PC-9 (cell line): ENCODE data around the gene BACE1-AS. TPM values are rescaled to one million over a fixed set of nuclear protein-coding genes. Genes with fewer than 3 reads are reported as not detected.

ENCODE experiments used
- BruUV-seq: library from RNA; stranded (reverse); fragments of 400-500 nt; replicated peaks from 2 replicates; lab custom pipeline; 2021; lab: Mats Ljungman, UMichigan
- CTCF ChIA-PET: fragments of 300-600 bp; sonication (Branson Sonifier 250); formaldehyde crosslinking; loops from one replicate; lab custom pipeline; 2022; ENCODE audit warnings: antibody characterized with exemption; lab: Charles Lee
- POLR2A ChIA-PET: fragments of 300-600 bp; sonication (Branson Sonifier 250); formaldehyde crosslinking; loops from one replicate; lab custom pipeline; 2022; ENCODE audit warnings: antibody characterized with exemption; ENCODE audit not compliant: unreplicated experiment; lab: Charles Lee
- DNase-seq, 2 experiments: peaks; one replicate each; pipeline versions ENCODE4 v3.0.0 to v3.0.0-alpha.2; 2015 to 2022; ENCODE audit warnings: mixed read lengths in 1 of 2
- H2AFZ ChIP-seq: fragments of 200-600 bp; sonication (generic); 2 replicates; pipeline ENCODE4 v1.8.1; 2017; ENCODE audit warnings: antibody characterized with exemption
- H3F3A ChIP-seq: fragments of 200-600 bp; sonication (generic); 2 replicates; pipeline ENCODE4 v1.8.1; 2017; ENCODE audit warnings: antibody characterized with exemption, mild to moderate bottlenecking, low read depth; ENCODE audit not compliant: insufficient read depth
- H3K27ac ChIP-seq: fragments of 200-600 bp; sonication (generic); 2 replicates; pipeline ENCODE4 v1.6.1; 2016; ENCODE audit warnings: mixed run types
- H3K27me3 ChIP-seq: fragments of 200-600 bp; sonication (generic); 2 replicates; pipeline ENCODE4 v1.6.1; 2016; ENCODE audit warnings: low read depth, mixed run types; ENCODE audit not compliant: insufficient read depth
- H3K36me3 ChIP-seq: fragments of 200-600 bp; sonication (generic); 2 replicates; pipeline ENCODE4 v1.6.1; 2016; ENCODE audit warnings: low read depth, mixed run types
- H3K4me1 ChIP-seq: fragments of 200-600 bp; sonication (generic); replicated peaks from 2 replicates; pipeline ENCODE4 v1.6.1; 2016; ENCODE audit warnings: mixed run types; ENCODE audit not compliant: insufficient read depth
- H3K4me2 ChIP-seq: fragments of 200-600 bp; sonication (generic); 2 replicates; pipeline ENCODE4 v1.6.1; 2017; ENCODE audit warnings: mixed run types
- H3K4me3 ChIP-seq: fragments of 200-600 bp; sonication (generic); 2 replicates; pipeline ENCODE4 v1.6.1; 2016; ENCODE audit warnings: mixed run types
- H3K79me2 ChIP-seq: fragments of 200-600 bp; sonication (generic); 2 replicates; pipeline ENCODE4 v1.6.1; 2017; ENCODE audit warnings: low read depth, mixed run types
- H3K9me2 ChIP-seq: fragments of 200-600 bp; sonication (generic); 2 replicates; pipeline ENCODE4 v1.8.1; 2017; ENCODE audit warnings: mild to moderate bottlenecking; ENCODE audit not compliant: insufficient read depth
- H3K9me3 ChIP-seq: fragments of 200-600 bp; sonication (generic); 2 replicates; pipeline ENCODE4 v1.8.1; 2016; ENCODE audit warnings: low read depth; ENCODE audit not compliant: insufficient read depth
- H4K20me1 ChIP-seq: fragments of 200-600 bp; sonication (generic); 2 replicates; pipeline ENCODE4 v1.8.1; 2017; ENCODE audit not compliant: insufficient read depth
- EZH2 ChIP-seq: fragments of 200-600 bp; sonication (generic); IDR thresholded peaks from 2 replicates; pipeline ENCODE4 v1.8.0; 2017; ENCODE audit warnings: antibody characterized with exemption, low read depth
- intact Hi-C: fragments of 100-400 bp; cut with micrococcal nuclease; formaldehyde crosslinking; loops from one replicate; pipeline ENCODE4 v1.10.0; 2022; ENCODE audit not compliant: unreplicated experiment
- total RNA-seq: library from RNA; stranded (reverse); gene quantifications from 2 replicates; pipeline ENCODE4 v1.2.3, GENCODE V29; 2021
- TF ChIP-seq, protein P1 (sequence below): fragments of 200-600 bp; sonication (generic); conservative IDR thresholded peaks from 2 replicates; pipeline ENCODE4 v1.6.1; 2017; ENCODE audit warnings: mixed run types, antibody characterized with exemption, mild to moderate bottlenecking, moderate library complexity

BACE1-AS gene
- total RNA-seq, 1 experiment from 2014 or later = 8.8 TPM

DNA sequence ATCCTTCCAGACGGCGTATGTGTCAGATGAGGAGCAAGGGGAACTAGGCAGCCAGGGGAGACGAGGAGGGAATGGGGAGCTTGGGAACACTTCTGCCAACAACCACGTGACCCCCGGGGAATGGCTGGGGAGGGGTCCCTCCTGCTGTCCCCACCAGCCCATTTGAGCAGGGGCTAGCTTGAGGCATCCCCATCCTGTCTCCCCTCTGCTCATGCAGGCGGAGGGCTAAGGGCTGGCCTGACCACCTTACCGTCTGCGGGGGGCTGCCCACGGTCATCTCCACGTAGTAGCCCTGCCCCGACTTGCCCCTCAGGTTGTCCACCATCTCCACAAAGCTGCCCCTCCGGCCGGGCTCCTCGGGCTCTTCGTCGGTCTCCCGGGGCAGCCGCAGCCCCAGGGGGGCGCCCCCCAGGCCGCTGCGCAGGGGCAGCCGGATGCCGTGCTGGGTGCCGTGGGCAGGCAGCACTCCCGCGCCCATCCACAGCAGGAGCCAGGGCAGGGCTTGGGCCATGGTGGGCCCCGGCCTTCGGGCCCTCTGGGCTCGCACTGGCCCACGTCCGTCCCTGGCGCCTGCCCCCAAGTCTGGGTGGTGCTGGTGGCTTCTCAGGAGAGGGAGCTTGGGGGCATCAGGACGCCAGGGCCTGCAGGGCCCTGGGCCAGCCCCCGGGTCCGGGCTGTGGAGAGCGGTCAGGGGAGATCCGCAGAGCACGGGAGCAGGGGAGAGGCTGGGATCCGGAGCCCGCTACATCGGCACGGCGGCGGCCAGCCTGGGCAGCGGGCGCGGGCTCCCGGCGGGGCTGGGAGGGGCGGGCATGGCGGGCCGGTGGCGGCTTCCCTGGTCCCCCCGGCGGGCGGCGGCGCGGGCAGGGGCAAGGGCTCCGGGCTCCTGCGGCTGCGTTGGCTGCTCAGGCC lies 24.4 kb downstream of the BACE1-AS start:
- Histone ChIP-seq H3K36me3 (no peaks in the 10 kb centered on the region), H3K4me2 (peak overlapping the region; percentile 94), H3F3A (no peaks in the 10 kb centered on the region), H2AFZ (peak overlapping the region; percentile 84), H3K9me2 (no peaks in the 10 kb centered on the region), H3K79me2 (no peaks in the 10 kb centered on the region), H3K27me3 (no peaks in the 10 kb centered on the region), H3K4me1 (0 out of 2 replicates have a peak, but pooled peaks cover 18% of the 10 kb centered on the region), H4K20me1 (no peaks in the 10 kb centered on the region), H3K4me3 (peak overlapping the region; percentile 62), H3K27ac (no peak overlapping the region), H3K9me3 (no peaks in the 10 kb centered on the region)
- POLR2A ChIA-PET = no interaction called here
- BruUV-seq = no TSS peak
- no peak for DNase-seq
- CTCF ChIA-PET = no interaction called here
- TF ChIP-seq, protein P1, sequence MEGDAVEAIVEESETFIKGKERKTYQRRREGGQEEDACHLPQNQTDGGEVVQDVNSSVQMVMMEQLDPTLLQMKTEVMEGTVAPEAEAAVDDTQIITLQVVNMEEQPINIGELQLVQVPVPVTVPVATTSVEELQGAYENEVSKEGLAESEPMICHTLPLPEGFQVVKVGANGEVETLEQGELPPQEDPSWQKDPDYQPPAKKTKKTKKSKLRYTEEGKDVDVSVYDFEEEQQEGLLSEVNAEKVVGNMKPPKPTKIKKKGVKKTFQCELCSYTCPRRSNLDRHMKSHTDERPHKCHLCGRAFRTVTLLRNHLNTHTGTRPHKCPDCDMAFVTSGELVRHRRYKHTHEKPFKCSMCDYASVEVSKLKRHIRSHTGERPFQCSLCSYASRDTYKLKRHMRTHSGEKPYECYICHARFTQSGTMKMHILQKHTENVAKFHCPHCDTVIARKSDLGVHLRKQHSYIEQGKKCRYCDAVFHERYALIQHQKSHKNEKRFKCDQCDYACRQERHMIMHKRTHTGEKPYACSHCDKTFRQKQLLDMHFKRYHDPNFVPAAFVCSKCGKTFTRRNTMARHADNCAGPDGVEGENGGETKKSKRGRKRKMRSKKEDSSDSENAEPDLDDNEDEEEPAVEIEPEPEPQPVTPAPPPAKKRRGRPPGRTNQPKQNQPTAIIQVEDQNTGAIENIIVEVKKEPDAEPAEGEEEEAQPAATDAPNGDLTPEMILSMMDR = no peak
- TF ChIP-seq EZH2 = no peak
- intact Hi-C loops = no loop called here

DNA sequence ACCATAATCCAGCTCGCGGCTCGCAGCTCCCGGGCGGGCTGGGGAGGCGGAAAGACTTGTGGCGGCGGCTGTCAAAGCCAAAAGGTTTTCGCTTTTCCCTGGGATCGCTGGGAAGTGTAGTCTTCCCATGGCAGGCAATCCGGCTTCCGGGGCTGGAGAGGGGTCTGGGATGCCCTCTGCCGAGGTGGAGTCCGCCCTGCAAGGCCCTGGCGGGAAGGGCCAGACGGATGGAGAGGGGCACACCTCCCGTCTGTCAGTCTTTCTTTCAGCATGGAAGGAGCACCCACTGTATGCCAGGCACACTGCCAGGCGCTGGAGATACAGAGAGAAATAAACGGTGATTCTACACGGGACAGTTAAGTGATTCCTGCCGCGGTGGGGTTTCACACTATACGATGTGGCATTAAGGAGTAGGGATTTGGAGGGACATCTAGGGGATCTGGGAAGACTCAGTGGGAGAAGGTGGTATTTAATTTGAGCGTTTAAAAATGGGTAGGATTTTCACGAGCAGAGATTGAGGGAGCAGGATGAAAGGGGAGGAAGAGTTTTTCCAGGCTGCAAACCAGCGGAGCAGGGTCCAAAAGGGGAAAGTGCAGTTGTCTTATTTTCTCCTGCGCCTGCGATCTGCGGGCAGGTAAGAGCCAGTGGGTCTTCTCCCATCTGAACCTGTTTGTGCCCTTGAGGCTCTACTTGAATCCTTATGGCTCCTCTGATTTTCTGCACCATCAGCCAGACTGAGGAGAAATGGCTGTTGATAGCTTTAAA lies 25.2 kb downstream of the BACE1-AS start, which contains the start of gene BACE1:
Gene BACE1, minus strand, starts transcription at position 60 of the 765 bp plus-strand sequence. CDS start 461 bp downstream, outside the sequence.
- peak within 1 kb of the TSS; percentile 84 for H2AFZ ChIP-seq
- H3K4me3 ChIP-seq = peak within 1 kb of the TSS; percentile 62
- H3K4me1 ChIP-seq = 0 out of 2 replicates have a peak, but pooled peaks cover 18% of the 10 kb centered on the region
- no peaks in the 10 kb centered on the region for H4K20me1 ChIP-seq
- H3K9me3 ChIP-seq = no peaks in the 10 kb centered on the region
- H3K27me3 ChIP-seq = no peaks in the 10 kb centered on the region
- H3F3A ChIP-seq = no peaks in the 10 kb centered on the region
- no peak within 1 kb of the TSS for H3K27ac ChIP-seq
- POLR2A ChIA-PET = interaction anchor here (0.6 kb wide), 2 partner anchors 74 to 290 kb away, joined by 3 read pairs; no protein-coding TSS in a partner anchor
- peak; percentile 55 to 73 for DNase-seq
- TF ChIP-seq, protein P1 = peak; percentile 38; the same call in 1 of the 2 replicates
- no peak for TF ChIP-seq EZH2
- no TSS peak for BruUV-seq
- CTCF ChIA-PET = no interaction called here
- H3K36me3 ChIP-seq = no peaks in the 10 kb centered on the region
- H3K9me2 ChIP-seq = no peaks in the 10 kb centered on the region
- intact Hi-C loops = no loop called here
- H3K4me2 ChIP-seq = peak within 1 kb of the TSS; percentile 94
- H3K79me2 ChIP-seq = no peaks in the 10 kb centered on the region

DNA sequence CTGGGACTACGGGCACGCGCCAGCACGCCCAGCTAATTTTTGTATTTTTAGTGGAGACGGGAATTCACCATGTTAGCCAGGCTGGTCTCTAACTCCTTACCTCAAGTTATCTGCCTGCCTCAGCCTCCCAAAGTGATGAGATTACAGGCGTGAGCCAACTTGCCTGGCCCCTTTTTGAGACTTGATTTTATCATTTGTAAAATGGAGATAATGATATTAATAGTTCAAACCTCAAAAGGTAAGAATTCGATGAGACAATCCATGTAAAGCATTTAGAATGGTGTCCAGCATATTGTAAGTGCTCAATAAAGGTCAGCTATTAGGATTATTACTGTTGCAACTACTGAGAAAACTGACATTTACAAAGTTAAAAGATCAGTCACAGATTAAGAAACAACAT lies 27.6 kb downstream of the BACE1-AS start:
- Histone ChIP-seq H2AFZ (no peak overlapping the region), H4K20me1 (no peaks in the 10 kb centered on the region), H3K27me3 (no peaks in the 10 kb centered on the region), H3K36me3 (no peaks in the 10 kb centered on the region), H3K9me2 (no peaks in the 10 kb centered on the region), H3K9me3 (no peaks in the 10 kb centered on the region), H3K4me2 (no peak overlapping the region), H3K27ac (no peak overlapping the region), H3K79me2 (no peaks in the 10 kb centered on the region), H3K4me3 (no peak overlapping the region), H3F3A (no peaks in the 10 kb centered on the region), H3K4me1 (0 out of 2 replicates have a peak, but pooled peaks cover 9% of the 10 kb centered on the region)
- BruUV-seq = no TSS peak
- ChIA-PET POLR2A (no interaction called here), CTCF (interaction anchor here (0.7 kb wide), 1 partner anchor 9 kb away, joined by 5 read pairs; no protein-coding TSS in a partner anchor)
- TF ChIP-seq EZH2 = no peak
- TF ChIP-seq, protein P1 = no peak
- intact Hi-C loops = no loop called here
- DNase-seq = no peak
